Mucosa of stomach (tissue), 1 donor: Measurements from ENCODE around the gene RAB11B.
A peak's percentile ranks its signal among the peaks of the same experiment; 100 is the strongest.
"Not testable (repeated sequence)": the region's sequence is repeated elsewhere in the genome, so short reads cannot be mapped to it uniquely, and the experiment has no call there.

Experiments
- H3K27me3 ChIP-seq: one replicate; pipeline ENCODE4 v1.7.0; 2013; ENCODE audit warnings: mild to moderate bottlenecking, low read length; ENCODE audit not compliant: control insufficient read depth, insufficient read depth
- H3K36me3 ChIP-seq: one replicate; pipeline ENCODE4 v1.7.0; 2013; ENCODE audit warnings: low read length; ENCODE audit not compliant: control insufficient read depth, insufficient read depth
- H3K4me1 ChIP-seq: one replicate; pipeline ENCODE4 v1.7.0; 2013; ENCODE audit warnings: mild to moderate bottlenecking, low read length; ENCODE audit not compliant: control insufficient read depth, insufficient read depth
- H3K4me3 ChIP-seq: one replicate; pipeline ENCODE4 v1.7.0; 2013; ENCODE audit warnings: low read length
- H3K9ac ChIP-seq: one replicate; pipeline ENCODE4 v1.7.0; 2013; ENCODE audit warnings: mild to moderate bottlenecking, low read length, moderate library complexity
- H3K9me3 ChIP-seq: one replicate; pipeline ENCODE4 v1.7.0; 2013; ENCODE audit warnings: mild to moderate bottlenecking, low read length, moderate library complexity; ENCODE audit not compliant: control insufficient read depth
- donor health status: Pancreatic carcinoma.

RAB11B gene

GRCh38 chr19:8401981-8402411 is 11.8 kb downstream of the RAB11B start:
- Histone ChIP-seq H3K27me3 (no peaks in the 10 kb centered on the region), H3K36me3 (peaks cover 7% of the 10 kb centered on the region), H3K4me1 (peaks cover 3% of the 10 kb centered on the region), H3K9me3 (no peaks in the 10 kb centered on the region), H3K9ac (no peak overlapping the region), H3K4me3 (no peak overlapping the region)

GRCh38 chr19:8403098-8403819 is 13.1 kb downstream of the RAB11B start:
- no peak overlapping the region for H3K4me3 ChIP-seq
- peaks cover 7% of the 10 kb centered on the region for H3K36me3 ChIP-seq
- H3K27me3 ChIP-seq, result no peaks in the 10 kb centered on the region
- H3K9ac ChIP-seq, result no peak overlapping the region
- no peaks in the 10 kb centered on the region for H3K4me1 ChIP-seq
- no peaks in the 10 kb centered on the region for H3K9me3 ChIP-seq

- Histone ChIP-seq H3K4me1 (no peaks in the 10 kb centered on the region), H3K9me3 (no peaks in the 10 kb centered on the region), H3K4me3 (no peak overlapping the region), H3K9ac (no peak overlapping the region), H3K27me3 (no peaks in the 10 kb centered on the region), H3K36me3 (peaks cover 7% of the 10 kb centered on the region)
Measured at GRCh38 chr19:8403820-8404109, 13.6 kb downstream of the RAB11B start.

GRCh38 chr19:8404391-8405151 is 14.4 kb downstream of the RAB11B start:
- no peaks in the 10 kb centered on the region for H3K27me3 ChIP-seq
- H3K4me3 ChIP-seq, result no peak overlapping the region
- H3K4me1 ChIP-seq, result no peaks in the 10 kb centered on the region
- H3K9me3 ChIP-seq, result no peaks in the 10 kb centered on the region
- peaks cover 7% of the 10 kb centered on the region for H3K36me3 ChIP-seq
- H3K9ac ChIP-seq, result no peak overlapping the region

DNA sequence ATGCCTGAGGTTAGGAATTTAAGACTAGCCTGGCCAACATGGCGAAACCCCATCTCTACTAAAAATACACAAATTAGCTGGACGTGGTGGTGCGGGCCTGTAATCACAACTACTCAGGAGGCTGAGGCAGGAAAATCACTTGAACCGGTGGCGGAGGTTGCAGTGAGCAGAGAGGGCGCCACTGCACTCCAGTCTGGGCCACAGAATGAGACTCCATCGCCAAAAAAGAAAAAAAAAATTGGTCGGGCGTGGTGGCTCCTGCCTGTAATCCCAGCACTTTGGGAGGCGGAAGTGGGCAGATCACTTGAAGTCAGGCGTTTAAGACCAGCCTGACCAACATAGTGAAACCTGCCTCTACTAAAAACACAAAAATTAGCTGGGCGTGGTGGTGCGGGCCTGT is 20.6 kb downstream of the RAB11B start:
- H3K27me3 ChIP-seq, H3K9ac ChIP-seq, H3K4me3 ChIP-seq, H3K9me3 ChIP-seq, H3K36me3 ChIP-seq: not testable (repeated sequence)
- H3K4me1 ChIP-seq, result peaks cover 10% of the 10 kb centered on the region

DNA sequence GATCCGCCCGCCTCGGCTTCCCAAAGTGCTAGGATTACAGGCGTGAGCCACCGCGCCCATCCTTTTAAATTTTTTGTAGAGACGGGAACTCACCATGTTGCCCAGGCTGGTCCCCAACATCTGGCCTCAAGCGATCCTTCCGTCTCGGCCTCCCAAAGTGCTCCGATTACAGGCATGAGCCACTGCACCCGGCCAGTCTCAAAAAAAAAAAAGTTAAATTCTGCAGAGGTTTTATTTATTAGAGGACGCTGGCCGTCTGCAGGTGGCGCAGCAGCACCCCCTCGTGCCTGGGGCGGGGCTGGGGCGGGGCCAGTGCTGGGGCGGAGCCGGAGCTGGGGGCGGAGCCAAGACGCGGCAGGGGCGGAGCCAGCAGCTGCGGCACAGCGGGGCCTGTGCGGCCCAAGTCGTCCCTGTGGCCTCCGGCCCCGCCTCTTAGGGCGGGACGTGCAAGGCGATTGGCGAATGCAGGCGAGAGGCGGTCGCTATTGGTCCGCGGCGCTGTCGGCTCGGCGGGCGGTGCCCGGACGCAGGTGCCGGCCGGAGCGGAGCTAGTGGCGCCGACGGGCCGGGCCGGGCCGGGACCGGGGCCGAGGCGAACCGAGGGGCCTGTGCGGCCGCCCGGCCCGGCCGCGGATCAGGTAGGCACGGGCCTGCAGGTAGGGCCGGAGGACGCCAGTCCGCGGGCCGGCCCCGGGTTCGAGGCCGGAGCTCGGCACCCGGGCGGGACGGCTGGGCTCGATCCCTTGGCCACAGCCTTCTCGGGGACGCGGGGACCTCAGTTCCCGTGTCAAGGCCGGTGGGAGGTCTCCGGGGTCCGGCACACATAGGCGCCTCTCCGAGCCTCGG is 22.8 kb downstream of the RAB11B start, which contains the start of gene MARCHF2:
TSS of gene MARCHF2 (plus strand) at position 523 of the 846 bp plus-strand sequence. CDS start 8,536 bp downstream, outside the sequence.
- peak within 1 kb of the TSS; percentile 85 for H3K9ac ChIP-seq
- H3K27me3 ChIP-seq, result no peaks in the 10 kb centered on the region
- H3K36me3 ChIP-seq, result no peaks in the 10 kb centered on the region
- no peaks in the 10 kb centered on the region for H3K9me3 ChIP-seq
- H3K4me1 ChIP-seq, result peaks cover 11% of the 10 kb centered on the region
- peak within 1 kb of the TSS; percentile 95 for H3K4me3 ChIP-seq

- peaks cover 14% of the 10 kb centered on the region for H3K4me1 ChIP-seq
- H3K27me3 ChIP-seq, result no peaks in the 10 kb centered on the region
- H3K4me3 ChIP-seq, result peak overlapping the region; percentile 95
- peak overlapping the region; percentile 85 for H3K9ac ChIP-seq
- no peaks in the 10 kb centered on the region for H3K9me3 ChIP-seq
- H3K36me3 ChIP-seq, result no peaks in the 10 kb centered on the region
Measured at GRCh38 chr19:8413629-8413995, 23.5 kb downstream of the RAB11B start.

DNA sequence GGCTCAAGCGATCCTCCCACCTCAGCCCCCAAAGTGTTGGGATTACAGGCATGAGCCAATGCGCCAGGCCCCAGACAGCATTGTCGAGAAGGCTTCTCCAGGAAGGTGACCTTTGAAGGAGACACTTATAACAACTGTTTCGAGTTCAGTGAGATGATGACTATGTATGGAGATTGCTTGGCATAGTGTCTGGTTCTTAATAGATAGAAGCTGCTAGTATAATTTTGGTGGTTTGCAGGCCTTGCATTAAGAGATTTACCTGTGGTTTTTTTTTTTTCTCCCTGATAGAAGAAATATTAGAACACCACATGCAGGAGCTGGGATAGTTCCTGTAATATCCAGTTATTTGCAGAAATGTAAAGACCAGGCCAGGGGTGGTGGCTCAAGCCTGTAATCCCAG is 26.6 kb downstream of the RAB11B start:
- Histone ChIP-seq H3K27me3 (no peaks in the 10 kb centered on the region), H3K9ac (no peak overlapping the region), H3K4me3 (no peak overlapping the region), H3K4me1 (peaks cover 18% of the 10 kb centered on the region), H3K36me3 (no peaks in the 10 kb centered on the region), H3K9me3 (no peaks in the 10 kb centered on the region)

DNA sequence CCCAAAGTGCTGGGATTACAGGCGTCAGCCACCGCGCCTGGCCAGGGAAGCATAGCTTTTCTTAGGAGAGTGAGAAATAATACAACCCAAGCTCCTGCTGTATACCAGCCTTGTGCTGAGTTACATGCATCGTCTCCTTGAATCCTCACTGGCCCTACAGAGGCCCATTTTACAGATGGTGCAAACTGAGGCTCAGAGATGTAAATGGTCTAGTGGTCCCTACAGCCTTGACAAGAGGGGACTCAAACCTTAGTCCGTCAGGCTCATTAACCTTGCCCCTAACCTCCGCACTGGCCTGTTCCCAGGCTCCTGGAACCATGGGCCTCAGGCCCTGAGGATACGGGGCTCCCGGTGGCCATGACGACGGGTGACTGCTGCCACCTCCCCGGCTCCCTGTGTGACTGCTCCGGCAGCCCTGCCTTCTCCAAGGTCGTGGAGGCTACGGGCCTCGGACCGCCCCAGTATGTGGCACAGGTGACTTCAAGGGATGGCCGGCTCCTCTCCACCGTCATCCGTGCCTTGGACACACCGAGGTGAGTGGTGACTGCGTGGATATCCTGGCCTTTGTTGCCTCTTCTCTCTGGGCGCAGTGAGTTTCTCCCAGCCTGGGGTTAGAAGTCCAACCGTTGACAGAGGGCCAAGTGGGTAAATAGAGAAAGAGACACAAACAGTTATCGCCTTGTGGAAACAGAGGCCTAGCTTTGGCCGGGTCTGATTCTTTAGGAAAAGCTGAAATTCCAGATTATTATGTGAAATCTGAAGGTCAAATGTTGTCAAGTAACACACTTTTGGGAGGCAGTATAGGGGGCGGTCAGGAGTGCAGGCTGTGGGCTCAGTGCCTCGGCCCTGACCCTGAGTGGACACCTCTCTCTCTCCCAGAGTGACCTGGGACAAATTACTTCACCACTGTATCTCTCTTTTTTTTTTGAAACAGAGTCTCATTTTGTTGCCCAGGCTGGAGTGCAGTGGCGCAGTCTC is 31.6 kb downstream of the RAB11B start:
- H3K9me3 ChIP-seq, result no peaks in the 10 kb centered on the region
- H3K4me3 ChIP-seq, result no peak overlapping the region
- no peaks in the 10 kb centered on the region for H3K27me3 ChIP-seq
- H3K9ac ChIP-seq, result no peak overlapping the region
- peaks cover 4% of the 10 kb centered on the region for H3K36me3 ChIP-seq
- peaks cover 28% of the 10 kb centered on the region for H3K4me1 ChIP-seq

DNA sequence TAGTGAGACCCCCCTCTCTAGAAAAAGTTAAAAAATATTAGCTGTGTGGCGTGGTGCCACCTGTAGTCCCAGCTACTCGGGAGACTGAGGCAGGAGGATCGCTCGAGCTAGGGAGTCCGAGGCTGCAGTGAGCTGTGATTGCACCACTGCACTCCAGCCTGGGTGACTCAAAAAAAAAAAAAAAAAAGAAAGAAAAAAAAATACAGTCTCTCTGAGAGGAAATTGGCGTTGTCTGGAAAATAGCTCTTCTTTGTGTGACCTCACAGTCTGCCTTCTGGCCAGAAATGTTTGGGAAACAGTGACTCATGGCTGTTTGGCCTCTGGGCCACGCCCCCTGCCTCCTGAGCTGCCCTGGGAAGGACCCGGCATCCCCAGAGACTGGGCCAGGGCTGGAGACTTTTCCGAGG is 33.7 kb downstream of the RAB11B start:
- Histone ChIP-seq H3K4me3 (no peak overlapping the region), H3K36me3 (peaks cover 6% of the 10 kb centered on the region), H3K9me3 (no peaks in the 10 kb centered on the region), H3K27me3 (no peaks in the 10 kb centered on the region), H3K4me1 (peaks cover 23% of the 10 kb centered on the region), H3K9ac (peak overlapping the region; percentile 57)

DNA sequence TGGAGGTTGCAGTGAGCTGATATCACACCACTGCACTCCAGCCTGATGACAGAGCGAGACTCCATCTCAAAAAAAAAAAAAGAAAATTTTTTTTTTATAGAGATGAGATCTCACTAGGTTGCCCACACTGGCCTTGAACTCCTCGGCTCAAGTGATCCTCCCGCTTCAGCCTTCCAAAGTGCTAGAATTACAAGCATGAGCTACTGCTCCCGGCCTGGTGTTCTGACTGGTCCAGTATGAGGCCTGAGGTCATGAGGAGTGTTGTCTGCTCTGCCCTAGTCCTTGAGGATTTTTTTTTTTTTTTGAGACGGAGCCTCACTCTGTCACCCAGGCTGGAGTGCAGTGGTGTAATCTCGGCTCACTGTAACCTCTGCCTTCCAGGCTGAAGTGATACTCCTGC is 35.2 kb downstream of the RAB11B start:
- not testable (repeated sequence) for H3K9me3 ChIP-seq, H3K4me3 ChIP-seq, H3K27me3 ChIP-seq, H3K36me3 ChIP-seq, H3K9ac ChIP-seq
- H3K4me1 ChIP-seq, result peaks cover 23% of the 10 kb centered on the region
